HepG2 (cell line): ENCODE results near the gene NEU4. TPM values are rescaled to one million over a fixed set of nuclear protein-coding genes. Genes with fewer than 3 reads are reported as not detected.

Experiments used
- ATAC-seq: fragments of 200-7000 bp; cut with Tn5 transposase; 3 replicates; pipeline ENCODE4 v1.9.1; 2020; ENCODE audit warnings: mild to moderate bottlenecking, moderate library complexity
- BruUV-seq: library from RNA; stranded (reverse); fragments of 400-500 nt; replicated peaks from 2 replicates; lab custom pipeline; 2021; lab: Mats Ljungman, UMichigan
- CTCF ChIA-PET: fragments of 300-600 bp; formaldehyde crosslinking; extraction: SDS; loops from one replicate; lab custom pipeline; 2021; ENCODE audit warnings: low total read pairs, inconsistent platforms, low intra/inter-chr PET ratio; lab: Yijun Ruan, JAX
- POLR2A ChIA-PET: fragments of 350-600 bp; sonication (Branson Sonifier 250); formaldehyde crosslinking; loops from one replicate; lab custom pipeline; 2020; ENCODE audit warnings: antibody characterized with exemption, inconsistent platforms; lab: Yijun Ruan, JAX
- DNase-seq: peaks from one replicate; pipeline ENCODE4 v3.0.0-alpha.2; 2015; ENCODE audit warnings: low spot score
- FAIRE-seq: peaks from 3 replicates; lab custom pipeline; 2011; peaks lifted over from hg19 to GRCh38; lab: Jason Lieb, UNC
- H2AFZ ChIP-seq: one replicate; pipeline ENCODE4 v1.6.1; 2011; ENCODE audit warnings: low read length, inconsistent platforms
- H3K27ac ChIP-seq: fragments of 300-600 bp; 3 replicates; pipeline ENCODE4 v1.8.0; 2011; ENCODE audit warnings: mixed run types, mild to moderate bottlenecking, mixed read lengths, low read length, inconsistent platforms; ENCODE audit not compliant: insufficient read depth; ENCODE audit errors: extremely low read length
- H3K27me3 ChIP-seq, 2 experiments: fragments of 200-600 bp in 1 of 2; 2 replicates in 1 of 2; 3 replicates in 1 of 2; pipeline versions ENCODE4 v1.6.0 to v1.8.0; 2011; ENCODE audit warnings: low read length in 2 of 2, mild to moderate bottlenecking in 2 of 2, moderate library complexity in 2 of 2, inconsistent platforms in 1 of 2; ENCODE audit not compliant: insufficient read depth in 2 of 2, control insufficient read depth in 1 of 2
- H3K36me3 ChIP-seq, 2 experiments: fragments of 200-600 bp in 1 of 2; replicated peaks in 1 of 2; 2 replicates in 1 of 2; 3 replicates in 1 of 2; pipeline versions ENCODE4 v1.5.1 to v1.8.0; 2011; ENCODE audit warnings: low read length in 2 of 2, inconsistent platforms in 1 of 2; ENCODE audit not compliant: insufficient read depth in 2 of 2, control insufficient read depth in 1 of 2
- H3K4me1 ChIP-seq: 2 replicates; pipeline ENCODE4 v1.5.1; 2012; ENCODE audit warnings: low read length, inconsistent platforms; ENCODE audit not compliant: insufficient read depth
- H3K4me2 ChIP-seq: 2 replicates; pipeline ENCODE4 v1.6.0; 2011; ENCODE audit warnings: low read depth, low read length, inconsistent platforms
- H3K4me3 ChIP-seq, 3 experiments: fragments of 200-600 bp in 1 of 3; sonication (generic), shearing (Covaris generic) in 1 of 3; replicated peaks in 1 of 3; 2 replicates each; pipeline ENCODE4 v1.5.1; 2011 to 2016; ENCODE audit warnings: low read length in 3 of 3, inconsistent platforms in 2 of 3, low read depth in 2 of 3, mild to moderate bottlenecking in 2 of 3, control low read depth in 1 of 3, mixed read lengths in 1 of 3; ENCODE audit not compliant: insufficient read depth in 1 of 3
- H3K79me2 ChIP-seq: one replicate; pipeline ENCODE4 v1.6.1; 2011; ENCODE audit warnings: low read length, inconsistent platforms; ENCODE audit not compliant: insufficient read depth
- H3K9ac ChIP-seq: 2 replicates; pipeline ENCODE4 v1.6.0; 2011; ENCODE audit warnings: mild to moderate bottlenecking, low read depth, low read length, inconsistent platforms; ENCODE audit not compliant: insufficient read depth
- H3K9me3 ChIP-seq: 2 replicates; pipeline ENCODE4 v1.5.1; 2012; ENCODE audit warnings: mild to moderate bottlenecking, low read length
- H4K20me1 ChIP-seq: 2 replicates; pipeline ENCODE4 v1.6.0; 2011; ENCODE audit warnings: inconsistent platforms, mild to moderate bottlenecking, low read length, moderate library complexity; ENCODE audit not compliant: insufficient read depth
- CAMTA2 ChIP-seq: sonication (generic); formaldehyde crosslinking; IDR thresholded peaks from 2 replicates; pipeline ENCODE4 v1.4.0; 2020; ENCODE audit warnings: mild to moderate bottlenecking, missing genetic modification reagents, borderline replicate concordance
- ESRRA ChIP-seq: sonication (generic); formaldehyde crosslinking; IDR thresholded peaks from 2 replicates; pipeline ENCODE4 v1.5.1; 2020; ENCODE audit warnings: mild to moderate bottlenecking, low read depth, missing genetic modification reagents
- FOXJ3 ChIP-seq: sonication (generic); formaldehyde crosslinking; IDR thresholded peaks from 2 replicates; pipeline ENCODE4 v1.4.0; 2020; ENCODE audit warnings: missing genetic modification reagents, mild to moderate bottlenecking, borderline replicate concordance
- GATAD2A ChIP-seq: IDR thresholded peaks from 2 replicates; pipeline ENCODE4 v1.6.1; 2016
- MYC ChIP-seq: sonication (generic); formaldehyde crosslinking; IDR thresholded peaks from 2 replicates; pipeline ENCODE4 v1.9.0; 2021; ENCODE audit warnings: missing genetic modification reagents, borderline replicate concordance
- PATZ1 ChIP-seq: sonication (generic); formaldehyde crosslinking; IDR thresholded peaks from 2 replicates; pipeline ENCODE4 v1.4.0; 2020; ENCODE audit warnings: missing genetic modification reagents
- TBX2 ChIP-seq: sonication (generic); formaldehyde crosslinking; IDR thresholded peaks from 2 replicates; pipeline ENCODE4 v1.5.0; 2020; ENCODE audit warnings: missing genetic modification reagents, mild to moderate bottlenecking, borderline replicate concordance
- THAP11 ChIP-seq: IDR thresholded peaks from 2 replicates; pipeline ENCODE4 v1.6.1; 2016; ENCODE audit warnings: missing biosample characterization, missing genetic modification reagents
- ZFP91 ChIP-seq: sonication (generic); formaldehyde crosslinking; IDR thresholded peaks from 2 replicates; pipeline ENCODE4 v1.9.0; 2022; ENCODE audit warnings: missing genetic modification reagents, mild to moderate bottlenecking, borderline replicate concordance
- ZFX ChIP-seq: sonication (generic); formaldehyde crosslinking; IDR thresholded peaks from 2 replicates; pipeline ENCODE4 v1.4.0; 2020; ENCODE audit warnings: mild to moderate bottlenecking, low read depth, missing genetic modification reagents, moderate library complexity
- ZFY ChIP-seq: sonication (generic); formaldehyde crosslinking; IDR thresholded peaks from 2 replicates; pipeline ENCODE4 v1.4.0; 2020; ENCODE audit warnings: missing genetic modification reagents
- ZNF296 ChIP-seq: sonication (generic); formaldehyde crosslinking; conservative IDR thresholded peaks from 2 replicates; pipeline ENCODE4 v1.5.0; 2020; ENCODE audit warnings: mild to moderate bottlenecking, missing genetic modification reagents
- ZNF788 ChIP-seq: sonication (generic); formaldehyde crosslinking; IDR thresholded peaks from 2 replicates; pipeline ENCODE4 v1.5.0; 2020; ENCODE audit warnings: mild to moderate bottlenecking, missing genetic modification reagents, borderline replicate concordance
- ZNF800 ChIP-seq: sonication (generic); formaldehyde crosslinking; IDR thresholded peaks from 2 replicates; pipeline ENCODE4 v1.4.0; 2020; ENCODE audit warnings: missing genetic modification reagents
- WGBS: methylation state at CpG from one replicate; pipeline ENCODE4 v1.1.6; 2017; ENCODE audit warnings: low lambda C conversion rate; 5-methylcytosine and 5-hydroxymethylcytosine counted together
- in situ Hi-C: cut with HindIII; loops from 2 replicates; pipeline ENCODE4 v1.10.0; 2017; ENCODE audit warnings: low pct_unique_long_range_greater_than_20kb; ENCODE audit not compliant: extremely low pct_ligation_motif_present
- intact Hi-C: fragments of 100-400 bp; cut with micrococcal nuclease; formaldehyde crosslinking; loops from one replicate; pipeline ENCODE4 v1.10.0; 2022; ENCODE audit not compliant: unreplicated experiment
- polyA plus RNA-seq, 8 experiments: library from polyadenylated mRNA; depleted of rRNA in 3 of 8; stranded (reverse) in 7 of 8; unstranded in 1 of 8; fragments of >200 nt; fragmentation: Illumina TruSeq in 4 of 8; extraction: Trizol in 4 of 8; gene quantifications; 2 replicates each; pipeline versions ENCODE4 v1.2.1 to v1.2.3, GENCODE V29; 2011 to 2016; ENCODE audit warnings: low read depth in 4 of 8, missing spikeins in 1 of 8, mixed read lengths in 1 of 8; ENCODE audit not compliant: insufficient read depth in 1 of 8
- total RNA-seq, 5 experiments: library from RNA; depleted of rRNA; stranded (reverse); fragments of >200 nt; fragmentation: Illumina TruSeq; extraction: Trizol; gene quantifications; 2 replicates each; pipeline ENCODE4 v1.2.3, GENCODE V29; 2016; ENCODE audit warnings: low read depth in 1 of 5
- TF ChIP-seq, protein P1 (sequence below): IDR thresholded peaks from 2 replicates; pipeline ENCODE4 v1.6.1; 2016; ENCODE audit warnings: missing biosample characterization, missing genetic modification reagents, low read depth

Gene NEU4
- total and polyA plus RNA-seq, 2 of the 13 experiments (the other 11 are each of a cell fraction or from before 2014, with no cell fraction given): 53.5 to 107 TPM

GRCh38 chr2:241849616-241850543 lies 40.9 kb downstream of the NEU4 start:
- ATAC-seq: peak; percentile 69
- Histone ChIP-seq H3K36me3 (no peaks in the 10 kb centered on the region), H3K79me2 (no peaks in the 10 kb centered on the region), H3K4me3 (peak overlapping the region in 1 of 3 experiments; percentile 49; a peak in 1 of 6 replicates), H4K20me1 (no peaks in the 10 kb centered on the region), H3K27ac (no peak overlapping the region), H3K9me3 (no peaks in the 10 kb centered on the region), H3K4me2 (peak overlapping the region; percentile 61), H2AFZ (no peak overlapping the region), H3K27me3 (peaks cover 30 to 76% of the 10 kb centered on the region in 2 experiments), H3K9ac (no peak overlapping the region), H3K4me1 (peaks cover 11% of the 10 kb centered on the region)
- intact Hi-C loops (no loop called here), in situ Hi-C loops (no loop called here)
- ChIA-PET CTCF (no interaction called here), POLR2A (interaction anchor here (1.2 kb wide), 1 partner anchor 41 kb away, joined by 4 read pairs; the partner anchor contains the start of gene NEU4)
- DNase-seq: peak; percentile 34
- FAIRE-seq: no peak
- WGBS: 22% methylated on average over 11 of the region's 16 CpGs
- BruUV-seq: no TSS peak
- TF ChIP-seq THAP11 (CRISPR knock-in tag) (no peak), GATAD2A (CRISPR knock-in tag) (0 out of 2 replicates have a peak, but pooled peaks have one; percentile 25), ESRRA (CRISPR knock-in tag) (peak; percentile 26; the same call in 1 of the 2 replicates), PATZ1 (CRISPR knock-in tag) (peak; percentile 52), ZFX (CRISPR knock-in tag) (peak; percentile 64), MYC (0 out of 2 replicates have a peak, but pooled peaks have one; percentile 25), ZNF296 (no peak), ZNF800 (CRISPR knock-in tag) (0 out of 2 replicates have a peak, but pooled peaks have one; percentile 39), FOXJ3 (no peak), CAMTA2 (no peak), ZFY (CRISPR knock-in tag) (peak; percentile 53), TBX2 (no peak), ZNF788 (CRISPR knock-in tag) (0 out of 2 replicates have a peak, but pooled peaks have one; percentile 43), ZFP91 (0 out of 2 replicates have a peak, but pooled peaks have one; percentile 22)
- TF ChIP-seq, protein P1, sequence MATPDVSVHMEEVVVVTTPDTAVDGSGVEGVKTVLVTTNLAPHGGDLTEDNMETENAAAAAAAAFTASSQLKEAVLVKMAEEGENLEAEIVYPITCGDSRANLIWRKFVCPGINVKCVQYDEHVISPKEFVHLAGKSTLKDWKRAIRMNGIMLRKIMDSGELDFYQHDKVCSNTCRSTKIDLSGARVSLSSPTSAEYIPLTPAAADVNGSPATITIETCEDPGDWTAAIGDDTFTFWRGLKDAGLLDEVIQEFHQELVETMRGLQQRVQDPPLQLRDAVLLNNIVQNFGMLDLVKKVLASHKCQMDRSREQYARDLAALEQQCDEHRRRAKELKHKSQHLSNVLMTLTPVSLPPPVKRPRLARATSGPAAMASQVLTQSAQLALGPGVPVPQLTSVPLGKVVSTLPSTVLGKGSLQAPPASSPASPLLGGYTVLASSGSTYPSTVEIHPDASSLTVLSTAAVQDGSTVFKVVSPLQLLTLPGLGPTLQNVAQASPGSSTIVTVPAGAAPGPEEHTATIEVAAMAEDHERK: no peak
